CD14-positive monocyte (primary cell): ENCODE data around the gene FOXD3. TPM values are rescaled to one million over a fixed set of nuclear protein-coding genes. Genes with fewer than 3 reads are reported as not detected.

Experiments
- DNase-seq, 3 donors: peaks; one replicate each; pipeline ENCODE4 v3.0.0-alpha.2; 2011 to 2022
- H2AFZ ChIP-seq: 2 replicates; pipeline ENCODE4 v1.6.0; 2012; ENCODE audit warnings: mild to moderate bottlenecking, low read depth, low read length, inconsistent platforms; ENCODE audit not compliant: insufficient read depth, poor library complexity, severe bottlenecking
- H3K27ac ChIP-seq, 2 donors: 1 replicate in 1 of 2; 2 replicates in 1 of 2; pipeline ENCODE4 v1.5.1; 2012 to 2013; ENCODE audit warnings: low read length in 2 of 2, control low read depth in 1 of 2, inconsistent platforms in 1 of 2, low read depth in 1 of 2, mild to moderate bottlenecking in 1 of 2
- H3K27me3 ChIP-seq, 2 donors: one replicate each; pipeline versions ENCODE4 v1.6.0 to v1.6.1; 2011 to 2013; ENCODE audit warnings: low read length in 2 of 2; ENCODE audit not compliant: control insufficient read depth in 2 of 2, insufficient read depth in 2 of 2
- H3K36me3 ChIP-seq, 2 donors: replicated peaks in 1 of 2; 1 replicate in 1 of 2; 2 replicates in 1 of 2; pipeline versions ENCODE4 v1.5.1 to v1.6.1; 2012 to 2013; ENCODE audit warnings: low read length in 2 of 2, control low read depth in 1 of 2, inconsistent platforms in 1 of 2, mild to moderate bottlenecking in 1 of 2; ENCODE audit not compliant: insufficient read depth in 2 of 2, control insufficient read depth in 1 of 2
- H3K4me1 ChIP-seq, 2 donors: 1 replicate in 1 of 2; 2 replicates in 1 of 2; pipeline versions ENCODE4 v1.5.1 to v1.6.1; 2012 to 2013; ENCODE audit warnings: low read length in 2 of 2, control low read depth in 1 of 2, inconsistent platforms in 1 of 2, mild to moderate bottlenecking in 1 of 2, moderate library complexity in 1 of 2; ENCODE audit not compliant: insufficient read depth in 2 of 2, control insufficient read depth in 1 of 2
- H3K4me2 ChIP-seq: replicated peaks from 2 replicates; pipeline ENCODE3; 2012; ENCODE audit warnings: low read length, moderate library complexity, mild to moderate bottlenecking; ENCODE audit not compliant: poor library complexity, severe bottlenecking; ENCODE audit errors: extremely low read depth
- H3K4me3 ChIP-seq, 3 experiments: fragments of 200-600 bp in 1 of 3; sonication (generic) in 1 of 3; replicated peaks in 1 of 3; 1 replicate in 2 of 3; 2 replicates in 1 of 3; pipeline ENCODE4 v1.5.1; 2011 to 2013; ENCODE audit warnings: low read length in 3 of 3, mild to moderate bottlenecking in 3 of 3, control low read depth in 2 of 3, low read depth in 2 of 3, inconsistent platforms in 1 of 3, moderate library complexity in 1 of 3
- H3K79me2 ChIP-seq: 2 replicates; pipeline ENCODE4 v1.6.0; 2012; ENCODE audit warnings: mild to moderate bottlenecking, control low read depth, inconsistent platforms, low read length, moderate library complexity; ENCODE audit not compliant: insufficient read depth
- H3K9ac ChIP-seq: 2 replicates; pipeline ENCODE4 v1.6.0; 2017; ENCODE audit warnings: low read length, mild to moderate bottlenecking; ENCODE audit not compliant: insufficient read depth, poor library complexity, severe bottlenecking
- H3K9me3 ChIP-seq, 2 donors: replicated peaks in 1 of 2; 1 replicate in 1 of 2; 2 replicates in 1 of 2; pipeline versions ENCODE4 v1.5.1 to v1.6.1; 2012 to 2013; ENCODE audit warnings: low read length in 2 of 2, control low read depth in 1 of 2; ENCODE audit not compliant: control insufficient read depth in 1 of 2, insufficient read depth in 1 of 2
- H4K20me1 ChIP-seq: 2 replicates; pipeline ENCODE4 v1.6.0; 2012; ENCODE audit warnings: mild to moderate bottlenecking, low read length, control low read depth, moderate library complexity; ENCODE audit not compliant: insufficient read depth
- H3K27ac Mint-ChIP-seq, 7 donors: one replicate each; pipeline ENCODE4 v1.8.0; 2020; ENCODE audit warnings: mild to moderate bottlenecking in 7 of 7, mixed read lengths in 7 of 7, moderate library complexity in 6 of 7, inconsistent platforms in 2 of 7
- H3K27me3 Mint-ChIP-seq, 3 donors: one replicate each; pipeline ENCODE4 v1.8.0; 2021 to 2022; ENCODE audit warnings: low read depth in 3 of 3, mild to moderate bottlenecking in 3 of 3, mixed read lengths in 3 of 3, moderate library complexity in 3 of 3, inconsistent platforms in 1 of 3
- H3K36me3 Mint-ChIP-seq, 2 donors: one replicate each; pipeline ENCODE4 v1.8.0; 2020; ENCODE audit warnings: mixed read lengths in 2 of 2, inconsistent platforms in 1 of 2, mild to moderate bottlenecking in 1 of 2
- H3K4me1 Mint-ChIP-seq: one replicate; pipeline ENCODE4 v1.8.0; 2020; ENCODE audit warnings: mild to moderate bottlenecking, mixed read lengths
- H3K4me3 Mint-ChIP-seq, 2 donors: one replicate each; pipeline ENCODE4 v1.8.0; 2020; ENCODE audit warnings: mild to moderate bottlenecking in 2 of 2, mixed read lengths in 2 of 2, moderate library complexity in 1 of 2
- H3K9me3 Mint-ChIP-seq, 7 donors: one replicate each; pipeline ENCODE4 v1.8.0; 2020 to 2022; ENCODE audit warnings: mixed read lengths in 7 of 7, mild to moderate bottlenecking in 6 of 7, moderate library complexity in 6 of 7, inconsistent platforms in 2 of 7
- WGBS: methylation state at CpG from one replicate; pipeline ENCODE4 v1.1.5; 2013; ENCODE audit warnings: missing lambda C conversion rate; ENCODE audit not compliant: insufficient coverage; 5-methylcytosine and 5-hydroxymethylcytosine counted together
- intact Hi-C, 2 donors: fragments of 100-400 bp; cut with micrococcal nuclease; formaldehyde crosslinking; loops; one replicate each; pipeline versions ENCODE4 v1.15.0 to v1.15.1; 2023
- polyA plus RNA-seq, 3 donors: library from polyadenylated mRNA; depleted of rRNA in 1 of 3; unstranded in 2 of 3; stranded (reverse) in 1 of 3; fragments of 300-500 nt in 2 of 3; fragments of >200 nt in 1 of 3; fragmentation: Illumina TruSeq in 2 of 3; gene quantifications; 1 replicate in 2 of 3; 2 replicates in 1 of 3; pipeline ENCODE4 v1.2.3, GENCODE V29; 2012 to 2021
- TF ChIP-seq, protein P1 (sequence below): fragments of 200-600 bp; IDR thresholded peaks from one replicate; pipeline ENCODE4 v1.8.0; 2022; ENCODE audit warnings: antibody characterized with exemption, mild to moderate bottlenecking

Gene FOXD3
- polyA plus RNA-seq, 3 donors: not detected

DNA sequence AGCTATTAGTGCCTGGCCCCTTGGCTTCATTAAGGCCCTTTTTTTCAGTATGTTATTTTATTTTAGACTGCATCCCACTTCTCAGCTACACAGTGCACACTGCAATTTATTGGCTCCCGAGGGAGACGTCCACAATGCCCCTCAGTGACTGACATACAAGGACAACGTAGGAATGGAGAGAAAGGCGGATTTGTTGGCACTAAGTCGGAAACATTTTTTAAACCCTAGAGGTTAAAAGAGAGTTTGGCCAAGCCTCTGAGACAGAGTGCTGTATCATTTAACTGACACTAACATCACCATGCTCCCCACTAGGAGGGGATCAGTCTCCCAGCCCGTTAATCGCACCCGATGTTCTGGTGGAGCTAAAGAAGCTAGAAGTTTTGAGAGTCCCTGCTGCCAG, 45.7 kb upstream of the FOXD3 start:
- DNase-seq: no peak
- Mint-ChIP-seq H3K27ac (peak overlapping the region in 1 of 7 donors; percentile 53), H3K36me3 (no peaks in the 10 kb centered on the region), H3K27me3 (peaks cover 0 to 8% (median 5%) of the 10 kb centered on the region in 3 donors), H3K4me3 (no peak overlapping the region), H3K9me3 (no peaks in the 10 kb centered on the region), H3K4me1 (no peaks in the 10 kb centered on the region)
- H3K4me3 ChIP-seq: no peak overlapping the region
- no peaks in the 10 kb centered on the region for H4K20me1 ChIP-seq
- no peak overlapping the region for H3K27ac ChIP-seq
- H2AFZ ChIP-seq: no peak overlapping the region
- H3K79me2 ChIP-seq: no peaks in the 10 kb centered on the region
- TF ChIP-seq, protein P1, sequence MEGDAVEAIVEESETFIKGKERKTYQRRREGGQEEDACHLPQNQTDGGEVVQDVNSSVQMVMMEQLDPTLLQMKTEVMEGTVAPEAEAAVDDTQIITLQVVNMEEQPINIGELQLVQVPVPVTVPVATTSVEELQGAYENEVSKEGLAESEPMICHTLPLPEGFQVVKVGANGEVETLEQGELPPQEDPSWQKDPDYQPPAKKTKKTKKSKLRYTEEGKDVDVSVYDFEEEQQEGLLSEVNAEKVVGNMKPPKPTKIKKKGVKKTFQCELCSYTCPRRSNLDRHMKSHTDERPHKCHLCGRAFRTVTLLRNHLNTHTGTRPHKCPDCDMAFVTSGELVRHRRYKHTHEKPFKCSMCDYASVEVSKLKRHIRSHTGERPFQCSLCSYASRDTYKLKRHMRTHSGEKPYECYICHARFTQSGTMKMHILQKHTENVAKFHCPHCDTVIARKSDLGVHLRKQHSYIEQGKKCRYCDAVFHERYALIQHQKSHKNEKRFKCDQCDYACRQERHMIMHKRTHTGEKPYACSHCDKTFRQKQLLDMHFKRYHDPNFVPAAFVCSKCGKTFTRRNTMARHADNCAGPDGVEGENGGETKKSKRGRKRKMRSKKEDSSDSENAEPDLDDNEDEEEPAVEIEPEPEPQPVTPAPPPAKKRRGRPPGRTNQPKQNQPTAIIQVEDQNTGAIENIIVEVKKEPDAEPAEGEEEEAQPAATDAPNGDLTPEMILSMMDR: no peak
- H3K27me3 ChIP-seq: peaks cover 2 to 3% of the 10 kb centered on the region in 2 donors
- intact Hi-C loops: no loop called here
- WGBS: no CpG with 5 or more reads among the region's 8 CpGs
- H3K9ac ChIP-seq: no peak overlapping the region
- no peaks in the 10 kb centered on the region for H3K9me3 ChIP-seq
- no peaks in the 10 kb centered on the region for H3K36me3 ChIP-seq
- H3K4me2 ChIP-seq: no peak overlapping the region
- no peaks in the 10 kb centered on the region for H3K4me1 ChIP-seq

DNA sequence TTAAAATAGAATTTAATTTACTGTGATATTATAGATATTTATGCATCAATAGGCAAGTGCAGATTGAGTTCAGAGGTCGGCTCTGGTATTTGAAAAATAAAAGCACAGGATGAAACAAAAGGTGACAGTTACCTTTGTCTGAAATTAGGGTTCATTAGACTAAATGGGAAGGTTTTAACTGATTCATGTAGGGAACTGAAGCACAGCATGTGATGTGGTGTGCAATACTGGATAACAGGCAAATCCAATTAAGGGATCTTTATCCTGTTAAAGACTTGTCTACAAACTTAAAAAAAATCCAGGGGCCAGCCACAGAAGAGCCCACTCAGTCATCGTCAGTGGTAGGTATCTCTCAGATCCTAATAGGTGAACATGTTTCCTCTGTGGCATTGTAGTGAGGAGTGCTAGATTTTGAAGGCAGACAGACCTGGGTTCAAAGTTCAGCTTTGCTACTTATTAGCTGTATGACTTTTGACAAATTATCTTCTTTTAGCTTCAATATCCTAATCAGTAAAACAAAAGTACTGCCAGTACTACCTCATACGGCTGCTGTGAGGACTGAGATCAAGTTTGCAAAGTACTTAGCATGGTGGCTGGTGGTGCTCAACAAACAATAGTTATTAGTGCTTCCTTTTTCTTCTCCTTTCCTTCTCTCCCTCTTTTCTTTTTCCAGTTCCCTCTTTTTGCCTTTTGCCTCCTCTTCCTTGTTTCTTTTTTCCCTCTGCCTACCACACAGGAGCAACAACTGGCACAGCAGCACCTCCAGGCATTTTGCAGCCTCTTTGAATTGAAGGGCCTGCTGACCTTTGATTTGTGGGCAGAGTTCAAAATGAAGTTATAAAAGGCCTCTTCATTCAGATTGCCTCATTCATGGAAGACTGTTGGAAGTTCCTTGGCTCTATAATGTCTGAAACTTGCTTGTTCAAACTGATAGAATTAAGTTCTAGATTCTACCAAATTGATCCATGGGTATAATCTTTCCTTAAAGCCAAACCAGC, 44.9 kb upstream of the FOXD3 start:
- Mint-ChIP-seq H3K36me3 (no peaks in the 10 kb centered on the region), H3K27me3 (peaks cover 0 to 8% (median 5%) of the 10 kb centered on the region in 3 donors), H3K4me1 (no peaks in the 10 kb centered on the region), H3K4me3 (no peak overlapping the region), H3K9me3 (no peaks in the 10 kb centered on the region), H3K27ac (no peak overlapping the region)
- Histone ChIP-seq H3K9ac (no peak overlapping the region), H4K20me1 (no peaks in the 10 kb centered on the region), H3K4me2 (no peak overlapping the region), H3K27ac (no peak overlapping the region), H3K4me3 (no peak overlapping the region), H3K36me3 (no peaks in the 10 kb centered on the region), H3K9me3 (no peaks in the 10 kb centered on the region), H3K27me3 (peaks cover 2 to 3% of the 10 kb centered on the region in 2 donors), H3K79me2 (no peaks in the 10 kb centered on the region), H2AFZ (no peak overlapping the region), H3K4me1 (no peaks in the 10 kb centered on the region)
- DNase-seq: no peak
- WGBS: 90% methylated on average over 2 of the region's 3 CpGs
- TF ChIP-seq, protein P1: no peak
- intact Hi-C loops: no loop called here
